Endothelial cell (in vitro differentiated cells): ENCODE results near the gene SPATA31E1. TPM values are rescaled to one million over a fixed set of nuclear protein-coding genes. Genes with fewer than 3 reads are reported as not detected.

Experiments used
- DNase-seq: peaks from one replicate; pipeline ENCODE4 v3.0.0; 2021; ENCODE audit warnings: low spot score
- H3K27ac Mint-ChIP-seq: one replicate; pipeline ENCODE4 v1.8.0; 2021; ENCODE audit warnings: mixed read lengths, inconsistent platforms; ENCODE audit not compliant: unreplicated experiment
- H3K27me3 Mint-ChIP-seq: one replicate; pipeline ENCODE4 v1.8.0; 2021; ENCODE audit warnings: mild to moderate bottlenecking, moderate library complexity, mixed read lengths, inconsistent platforms; ENCODE audit not compliant: unreplicated experiment
- H3K36me3 Mint-ChIP-seq: one replicate; pipeline ENCODE4 v1.8.0; 2021; ENCODE audit warnings: mild to moderate bottlenecking, low read depth, mixed read lengths, inconsistent platforms; ENCODE audit not compliant: unreplicated experiment
- H3K4me1 Mint-ChIP-seq: one replicate; pipeline ENCODE4 v1.8.0; 2021; ENCODE audit warnings: mild to moderate bottlenecking, mixed read lengths, inconsistent platforms; ENCODE audit not compliant: unreplicated experiment
- H3K4me3 Mint-ChIP-seq: one replicate; pipeline ENCODE4 v1.8.0; 2021; ENCODE audit warnings: mild to moderate bottlenecking, mixed read lengths, inconsistent platforms; ENCODE audit not compliant: unreplicated experiment
- H3K9me3 Mint-ChIP-seq: one replicate; pipeline ENCODE4 v1.8.0; 2021; ENCODE audit warnings: mixed read lengths, inconsistent platforms; ENCODE audit not compliant: unreplicated experiment
- CTCF ChIP-seq: fragments of 200-600 bp; sonication (generic); IDR thresholded peaks from one replicate; pipeline ENCODE4 v1.5.0; 2021; ENCODE audit warnings: antibody characterized with exemption; ENCODE audit not compliant: unreplicated experiment
- total RNA-seq: library from RNA; stranded (reverse); fragmentation: NEBNext Ultra II Directional; extraction: Animal tissue kit (Norgen Biotek cat#: 25700); gene quantifications from one replicate; pipeline ENCODE4 v1.2.1, GENCODE V29; 2021; ENCODE audit not compliant: unreplicated experiment

The SPATA31E1 gene
- total RNA-seq, 1 donor from 2014 or later, result 0.05 TPM

GRCh38 chr9:87880116-87880515, 2.6 kb upstream of the SPATA31E1 start:
- peaks cover 11% of the 10 kb centered on the region for H3K27me3 Mint-ChIP-seq
- DNase-seq, result no peak
- H3K36me3 Mint-ChIP-seq, result peaks cover 10% of the 10 kb centered on the region
- no peak for TF ChIP-seq CTCF
- H3K27ac Mint-ChIP-seq, result no peak overlapping the region
- peaks cover 12% of the 10 kb centered on the region for H3K4me1 Mint-ChIP-seq
- no peak overlapping the region for H3K4me3 Mint-ChIP-seq
- no peaks in the 10 kb centered on the region for H3K9me3 Mint-ChIP-seq

- no peak for DNase-seq
Measured at GRCh38 chr9:87880683-87881082, 2.0 kb upstream of the SPATA31E1 start.

DNA sequence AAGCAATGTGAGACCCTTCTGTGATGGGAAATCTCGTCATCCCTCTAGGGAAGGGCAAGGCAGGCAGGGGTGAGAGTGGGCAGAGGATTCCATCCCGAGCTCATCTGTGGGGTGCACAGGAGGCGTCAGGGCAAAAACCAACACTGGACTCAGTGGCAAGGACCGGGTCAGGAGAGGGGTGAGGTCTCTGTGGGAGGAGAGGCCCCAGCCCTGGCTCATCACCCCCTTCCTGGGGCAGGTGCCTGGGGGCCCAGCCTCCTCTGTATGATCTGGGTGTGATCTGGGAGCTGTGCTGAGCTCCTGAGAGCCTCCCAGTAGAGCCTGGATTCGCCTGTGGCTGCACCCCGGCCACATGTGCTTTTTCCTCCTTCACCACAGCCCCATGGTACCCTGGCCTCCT, 597 bp downstream of the SPATA31E1 start:
- Mint-ChIP-seq H3K9me3 (no peaks in the 10 kb centered on the region), H3K4me1 (peaks cover 12% of the 10 kb centered on the region), H3K36me3 (peaks cover 4% of the 10 kb centered on the region), H3K4me3 (no peak overlapping the region), H3K27ac (no peak overlapping the region), H3K27me3 (peaks cover 14% of the 10 kb centered on the region)
- TF ChIP-seq CTCF, result no peak
- DNase-seq, result no peak

More at GRCh38 chr9:87880683-87881082, 2.0 kb upstream of the SPATA31E1 start:
- H3K9me3 Mint-ChIP-seq, result no peaks in the 10 kb centered on the region
- H3K4me1 Mint-ChIP-seq, result peaks cover 12% of the 10 kb centered on the region
- no peak for TF ChIP-seq CTCF
- H3K4me3 Mint-ChIP-seq, result no peak overlapping the region
- peaks cover 10% of the 10 kb centered on the region for H3K36me3 Mint-ChIP-seq
- H3K27ac Mint-ChIP-seq, result no peak overlapping the region
- H3K27me3 Mint-ChIP-seq, result peaks cover 11% of the 10 kb centered on the region

- H3K4me3 Mint-ChIP-seq, result no peak overlapping the region
- H3K4me1 Mint-ChIP-seq, result peaks cover 12% of the 10 kb centered on the region
- no peak for TF ChIP-seq CTCF
- no peak overlapping the region for H3K27ac Mint-ChIP-seq
- peak; percentile 38 for DNase-seq
- H3K36me3 Mint-ChIP-seq, result no peaks in the 10 kb centered on the region
- no peaks in the 10 kb centered on the region for H3K9me3 Mint-ChIP-seq
- H3K27me3 Mint-ChIP-seq, result peaks cover 11% of the 10 kb centered on the region
Measured at GRCh38 chr9:87883990-87884389, 1.3 kb downstream of the SPATA31E1 start.

DNA sequence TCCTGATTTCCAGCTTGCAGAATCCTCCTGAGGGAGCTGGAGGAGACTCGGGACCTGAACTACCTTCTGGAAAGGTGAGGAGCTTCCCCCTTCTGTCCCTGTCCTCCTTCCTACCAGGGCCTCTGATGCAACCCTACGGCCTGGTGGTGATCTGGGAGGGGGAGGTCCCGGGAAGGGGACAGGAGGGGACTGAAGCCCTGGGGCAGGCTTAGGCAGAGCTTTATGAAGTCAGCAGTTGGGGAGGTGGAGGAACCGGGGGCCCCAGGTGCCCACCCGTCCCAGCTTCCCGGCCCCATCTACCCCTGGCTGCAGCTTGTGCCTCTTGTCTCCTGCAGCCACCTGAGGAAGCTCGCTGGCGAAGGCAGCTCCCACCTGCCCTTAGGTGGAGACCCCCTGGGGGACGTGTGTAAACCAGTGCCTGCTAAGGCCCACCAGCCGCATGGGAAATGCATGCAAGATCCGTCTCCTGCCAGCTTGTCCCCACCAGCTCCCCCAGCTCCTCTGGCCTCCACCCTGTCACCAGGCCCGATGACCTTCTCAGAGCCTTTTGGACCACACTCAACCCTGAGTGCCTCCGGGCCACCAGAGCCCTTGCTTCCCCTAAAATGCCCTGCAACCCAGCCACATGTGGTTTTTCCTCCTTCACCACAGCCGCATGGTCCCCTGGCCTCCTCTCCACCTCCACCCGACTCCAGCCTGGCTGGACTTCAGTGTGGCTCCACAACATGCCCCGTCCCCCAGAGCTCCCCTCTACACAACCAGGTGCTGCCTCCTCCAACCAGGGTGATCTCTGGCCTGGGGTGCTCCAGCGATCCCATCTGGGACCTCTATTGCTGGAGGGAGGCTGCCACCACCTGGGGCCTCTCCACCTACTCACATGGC, 2.1 kb downstream of the SPATA31E1 start:
- Mint-ChIP-seq H3K27ac (no peak overlapping the region), H3K36me3 (no peaks in the 10 kb centered on the region), H3K4me3 (no peak overlapping the region), H3K27me3 (peaks cover 11% of the 10 kb centered on the region), H3K9me3 (no peaks in the 10 kb centered on the region), H3K4me1 (peaks cover 11% of the 10 kb centered on the region)
- no peak for DNase-seq
- TF ChIP-seq CTCF, result no peak
